IPS DF 6.9 (cell line): ENCODE data around the gene FMN2.
"Not testable (repeated sequence)": the region's sequence is repeated elsewhere in the genome, so short reads cannot be mapped to it uniquely, and the experiment has no call there.

Source experiments
- DNase-seq: peaks from one replicate; pipeline ENCODE4 v3.0.0-alpha.2; 2013; ENCODE audit warnings: low read depth, low spot score
- H3K27ac ChIP-seq: one replicate; pipeline ENCODE4 v1.5.1; 2013; ENCODE audit warnings: low read length, control low read depth
- H3K27me3 ChIP-seq: 2 replicates; pipeline ENCODE4 v1.6.1; 2013; ENCODE audit warnings: mild to moderate bottlenecking, low read length; ENCODE audit not compliant: control insufficient read depth, insufficient read depth
- H3K36me3 ChIP-seq: 2 replicates; pipeline ENCODE4 v1.6.1; 2013; ENCODE audit warnings: low read length; ENCODE audit not compliant: control insufficient read depth, insufficient read depth
- H3K4me1 ChIP-seq: 2 replicates; pipeline ENCODE4 v1.6.1; 2013; ENCODE audit warnings: low read length; ENCODE audit not compliant: control insufficient read depth, insufficient read depth
- H3K4me3 ChIP-seq: 2 replicates; pipeline ENCODE4 v1.5.1; 2013; ENCODE audit warnings: mild to moderate bottlenecking, low read length
- H3K9me3 ChIP-seq: 2 replicates; pipeline ENCODE4 v1.6.1; 2013; ENCODE audit warnings: low read length, inconsistent platforms; ENCODE audit not compliant: control insufficient read depth, insufficient read depth
- WGBS: extraction: QIAGEN DNeasy Blood & Tissue Kit; methylation state at CpG from one replicate; pipeline ENCODE4 v1.1.7; 2013; ENCODE audit warnings: mixed read lengths, missing lambda C conversion rate; ENCODE audit not compliant: insufficient read length, insufficient coverage; 5-methylcytosine and 5-hydroxymethylcytosine counted together

Gene FMN2

DNA sequence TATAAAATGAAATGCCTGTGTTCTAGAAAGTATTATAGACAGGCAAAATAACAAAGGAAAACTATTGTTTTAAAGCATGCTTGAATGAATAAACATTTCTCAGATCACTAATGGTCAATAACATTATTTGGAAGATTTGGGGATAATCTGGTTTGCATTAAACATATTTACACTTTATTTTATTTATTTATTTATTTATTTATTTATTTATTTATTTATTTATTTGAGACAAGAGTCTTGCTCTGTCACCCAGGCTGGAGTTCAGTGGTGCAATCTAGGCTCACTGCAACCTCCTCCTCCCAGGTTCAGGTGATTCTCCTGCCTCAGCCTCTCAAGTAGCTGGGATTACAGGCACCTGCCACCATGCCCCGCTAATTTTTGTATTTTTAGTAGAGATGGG is 236.7 kb downstream of the FMN2 start:
- DNase-seq, H3K4me3 ChIP-seq, H3K9me3 ChIP-seq, H3K27me3 ChIP-seq, H3K36me3 ChIP-seq, H3K4me1 ChIP-seq, H3K27ac ChIP-seq: not testable (repeated sequence)
- no CpG with 5 or more reads among the region's 1 CpG for WGBS

DNA sequence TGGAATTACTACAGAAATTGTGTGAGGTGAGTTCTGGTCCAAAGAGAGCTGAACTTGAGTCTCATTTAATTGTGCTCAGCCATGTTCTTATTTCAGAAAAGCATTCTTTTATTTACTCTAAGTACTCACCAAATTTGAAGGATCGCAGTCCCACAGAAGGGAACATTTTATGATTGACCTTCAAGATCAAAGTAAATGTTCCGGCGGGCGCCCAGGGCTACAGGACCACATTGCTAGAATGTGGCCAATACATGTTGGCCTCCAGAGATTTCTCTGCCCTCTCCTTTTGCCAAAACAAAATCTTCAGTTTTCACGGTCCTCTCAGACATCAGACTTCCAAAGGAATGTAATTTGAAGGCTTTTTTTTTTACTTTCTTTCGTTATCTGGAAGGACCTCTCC is 237.8 kb downstream of the FMN2 start:
- Histone ChIP-seq H3K4me1 (no peaks in the 10 kb centered on the region), H3K9me3 (no peaks in the 10 kb centered on the region), H3K4me3 (no peak overlapping the region), H3K36me3 (no peaks in the 10 kb centered on the region), H3K27ac (no peak overlapping the region), H3K27me3 (no peaks in the 10 kb centered on the region)
- WGBS = no CpG with 5 or more reads among the region's 6 CpGs
- no peak for DNase-seq

DNA sequence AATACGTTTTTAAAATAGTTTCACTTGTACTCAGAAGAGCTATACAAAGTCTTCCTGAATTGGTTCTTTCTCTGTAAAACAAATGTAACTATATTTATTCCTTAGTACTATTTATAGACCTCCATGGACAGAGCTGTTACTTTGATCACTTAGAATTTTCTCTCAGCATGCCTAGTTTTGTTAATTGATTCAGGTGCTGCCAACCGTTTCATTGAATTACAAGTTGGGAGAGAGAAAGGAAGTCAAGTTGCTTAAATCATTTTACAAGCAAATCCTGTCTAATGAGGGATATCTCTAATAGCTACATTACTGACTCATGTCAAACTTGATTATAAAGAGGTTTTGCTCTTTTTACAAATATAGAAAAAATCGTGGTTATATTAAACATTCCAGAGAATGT is 241.0 kb downstream of the FMN2 start:
- Histone ChIP-seq H3K27ac (no peak overlapping the region), H3K4me1 (no peaks in the 10 kb centered on the region), H3K36me3 (no peaks in the 10 kb centered on the region), H3K9me3 (no peaks in the 10 kb centered on the region), H3K27me3 (no peaks in the 10 kb centered on the region), H3K4me3 (no peak overlapping the region)
- no peak for DNase-seq
- WGBS = no CpG with 5 or more reads among the region's 3 CpGs

DNA sequence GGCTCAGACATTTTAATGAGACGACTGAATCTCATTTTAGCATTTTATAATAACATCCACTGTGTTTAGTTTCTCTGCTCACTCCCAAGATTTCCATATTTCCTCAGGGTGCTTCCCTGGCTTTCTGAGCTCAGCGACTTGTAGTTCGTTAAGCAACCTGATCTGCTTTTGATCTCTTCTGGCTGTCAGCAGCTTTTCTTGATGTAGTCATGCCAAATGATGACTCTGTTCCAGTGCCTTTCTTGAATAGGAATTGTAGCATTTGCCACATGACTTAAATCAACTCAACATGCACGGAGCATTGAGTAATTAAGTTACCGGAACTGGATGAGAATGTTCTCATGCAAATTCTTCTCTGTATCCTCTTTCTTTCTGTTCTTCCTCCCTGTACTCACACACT is 246.1 kb downstream of the FMN2 start:
- no peaks in the 10 kb centered on the region for H3K36me3 ChIP-seq
- no peaks in the 10 kb centered on the region for H3K4me1 ChIP-seq
- H3K9me3 ChIP-seq = no peaks in the 10 kb centered on the region
- H3K4me3 ChIP-seq = no peak overlapping the region
- WGBS = no CpG with 5 or more reads among the region's 5 CpGs
- no peak for DNase-seq
- H3K27ac ChIP-seq = no peak overlapping the region
- H3K27me3 ChIP-seq = no peaks in the 10 kb centered on the region

DNA sequence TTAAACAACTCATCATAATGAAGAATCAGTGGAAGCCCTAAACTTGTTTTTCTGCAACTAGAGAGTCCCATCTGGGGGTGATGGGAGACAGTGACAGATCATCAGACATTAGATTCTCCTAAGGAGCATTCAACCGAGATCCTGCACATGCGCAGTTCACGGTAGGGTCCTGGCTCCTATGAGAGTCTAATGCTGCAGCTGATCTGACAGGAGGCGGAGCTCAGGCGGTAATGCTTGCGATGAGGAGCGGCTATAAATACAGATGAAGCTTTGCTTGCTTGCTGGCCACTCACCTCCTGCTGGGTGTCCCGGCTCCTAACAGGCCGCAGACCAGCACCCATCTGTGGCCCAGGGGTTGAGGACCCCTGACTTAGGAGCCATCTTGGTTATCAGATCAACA is 247.2 kb downstream of the FMN2 start:
- WGBS = no CpG with 5 or more reads among the region's 9 CpGs
- no peak for DNase-seq
- no peaks in the 10 kb centered on the region for H3K4me1 ChIP-seq
- H3K9me3 ChIP-seq = no peaks in the 10 kb centered on the region
- no peak overlapping the region for H3K4me3 ChIP-seq
- H3K36me3 ChIP-seq = no peaks in the 10 kb centered on the region
- H3K27ac ChIP-seq = no peak overlapping the region
- no peaks in the 10 kb centered on the region for H3K27me3 ChIP-seq

DNA sequence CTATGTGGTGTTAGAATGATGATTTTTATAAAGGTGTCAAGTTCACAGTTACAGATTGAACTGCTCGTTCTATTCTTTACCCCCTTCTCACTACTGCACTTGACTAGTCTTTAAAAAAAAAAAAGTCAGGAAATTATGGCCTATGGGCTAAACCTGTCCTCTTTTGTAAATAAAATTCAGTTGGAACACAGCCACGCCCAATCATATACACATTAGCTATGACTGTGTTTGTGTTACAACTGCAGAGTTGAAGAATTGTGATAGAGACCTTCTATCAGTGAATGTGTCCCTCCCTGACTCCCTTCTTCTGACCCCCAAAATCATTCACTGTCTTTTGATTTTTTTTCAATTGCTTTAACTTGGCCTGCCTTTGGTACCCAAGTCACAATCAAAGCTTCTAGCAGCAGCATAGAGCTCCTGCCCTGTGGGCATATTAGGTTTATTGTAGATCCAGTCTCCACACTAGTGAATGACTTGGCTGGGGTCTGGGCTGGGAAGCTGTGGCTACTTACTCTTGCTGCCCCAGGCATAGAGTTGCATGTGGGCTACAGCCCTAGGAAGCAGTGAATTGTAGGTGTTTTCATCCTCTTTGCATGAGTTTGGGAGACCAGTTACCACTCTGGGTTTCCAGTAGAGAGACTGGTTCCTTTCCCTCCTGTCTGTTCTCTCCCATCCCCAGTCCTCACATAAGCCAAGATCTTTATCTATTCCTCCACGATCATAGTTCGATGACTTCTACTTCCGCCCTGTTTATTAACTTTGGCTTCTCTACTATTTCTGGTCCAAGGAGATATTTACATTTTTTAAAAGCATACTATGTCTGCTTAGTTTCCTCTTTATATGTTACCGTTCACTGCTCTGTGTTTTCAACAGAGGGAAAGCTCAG is 249.9 kb downstream of the FMN2 start:
- Histone ChIP-seq H3K36me3 (no peaks in the 10 kb centered on the region), H3K27ac (no peak overlapping the region), H3K4me1 (no peaks in the 10 kb centered on the region), H3K9me3 (no peaks in the 10 kb centered on the region), H3K4me3 (no peak overlapping the region), H3K27me3 (no peaks in the 10 kb centered on the region)
- WGBS = no CpG with 5 or more reads among the region's 6 CpGs
- DNase-seq = no peak

DNA sequence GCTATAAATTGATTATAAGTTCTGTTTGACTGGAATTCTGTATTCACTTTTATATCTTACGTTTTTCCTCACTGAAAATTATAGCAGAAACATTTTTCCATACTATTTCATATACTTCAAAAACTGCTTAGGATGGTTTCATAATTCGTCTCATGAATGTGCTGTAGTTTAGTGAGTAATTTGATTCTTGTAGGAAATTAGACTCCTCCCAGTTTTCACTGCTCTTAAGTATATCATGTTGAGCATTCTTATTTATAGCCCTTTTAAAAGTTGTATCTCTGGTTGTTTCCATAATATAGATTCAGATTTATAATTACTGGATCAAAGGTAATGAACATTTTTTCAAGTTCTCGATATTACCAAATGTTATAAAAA is 250.6 kb downstream of the FMN2 start:
- no CpG with 5 or more reads among the region's 3 CpGs for WGBS
- DNase-seq = no peak
- Histone ChIP-seq H3K36me3 (no peaks in the 10 kb centered on the region), H3K27ac (no peak overlapping the region), H3K4me3 (no peak overlapping the region), H3K9me3 (no peaks in the 10 kb centered on the region), H3K4me1 (no peaks in the 10 kb centered on the region), H3K27me3 (no peaks in the 10 kb centered on the region)

DNA sequence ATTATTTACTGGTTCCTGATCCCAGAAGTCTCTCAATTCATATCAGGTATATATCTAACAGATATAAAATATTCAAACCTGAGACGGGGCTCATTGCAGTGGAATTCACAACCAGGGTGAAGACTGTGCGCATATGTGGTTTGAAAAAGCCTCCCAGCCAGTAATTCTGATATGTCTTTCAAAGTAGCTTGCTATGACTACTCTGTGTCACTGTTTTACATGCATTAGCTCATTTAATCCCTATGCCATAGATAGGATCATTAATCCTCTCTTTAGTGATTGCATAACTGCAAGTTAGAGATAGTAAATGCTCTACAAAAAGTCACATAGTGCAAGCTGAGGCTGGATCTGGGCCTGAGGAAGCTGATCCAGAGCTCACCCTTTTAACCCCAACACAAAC is 251.4 kb downstream of the FMN2 start:
- no peak for DNase-seq
- no peaks in the 10 kb centered on the region for H3K36me3 ChIP-seq
- H3K4me1 ChIP-seq = no peaks in the 10 kb centered on the region
- WGBS = no CpG with 5 or more reads among the region's 2 CpGs
- no peak overlapping the region for H3K4me3 ChIP-seq
- no peak overlapping the region for H3K27ac ChIP-seq
- H3K27me3 ChIP-seq = no peaks in the 10 kb centered on the region
- no peaks in the 10 kb centered on the region for H3K9me3 ChIP-seq

DNA sequence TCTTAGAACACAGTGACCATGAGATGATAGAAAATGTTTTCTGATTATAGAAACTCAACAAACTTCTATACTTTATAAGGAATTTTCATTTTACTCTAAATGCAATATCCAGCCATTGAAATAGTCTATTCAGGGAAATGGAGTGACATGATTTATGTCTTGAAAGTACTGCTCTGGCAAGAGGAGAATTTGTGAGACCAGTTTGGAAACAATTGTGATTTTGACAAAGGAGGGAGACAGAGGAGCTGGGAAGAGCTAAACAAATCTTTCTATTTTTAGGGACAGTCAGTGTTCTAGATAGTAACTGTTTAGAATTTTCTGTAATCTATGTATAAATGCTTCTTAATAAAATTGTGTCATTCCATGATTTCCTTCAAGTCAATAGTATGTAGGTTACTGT is 252.3 kb downstream of the FMN2 start:
- Histone ChIP-seq H3K27ac (no peak overlapping the region), H3K27me3 (no peaks in the 10 kb centered on the region), H3K36me3 (no peaks in the 10 kb centered on the region), H3K4me1 (no peaks in the 10 kb centered on the region), H3K4me3 (no peak overlapping the region), H3K9me3 (no peaks in the 10 kb centered on the region)
- no peak for DNase-seq

DNA sequence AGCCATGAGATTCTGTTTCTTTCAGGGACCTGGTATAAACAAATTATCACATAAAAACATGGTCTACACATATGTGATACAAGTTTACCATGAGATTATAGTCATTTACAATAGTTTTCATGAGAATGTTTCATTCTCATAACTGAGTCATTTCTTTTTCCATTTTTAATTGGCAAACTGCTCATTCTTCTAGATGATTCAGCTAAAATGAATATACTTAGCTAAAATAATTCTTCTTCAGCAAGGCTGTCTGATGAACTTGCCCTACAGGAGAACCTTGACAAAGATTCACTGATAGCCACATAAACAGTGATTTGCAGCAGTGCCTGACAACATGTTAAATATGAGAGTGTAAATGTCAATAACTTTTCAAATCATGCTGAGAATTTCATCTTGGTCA is 253.2 kb downstream of the FMN2 start:
- H3K27me3 ChIP-seq = no peaks in the 10 kb centered on the region

DNA sequence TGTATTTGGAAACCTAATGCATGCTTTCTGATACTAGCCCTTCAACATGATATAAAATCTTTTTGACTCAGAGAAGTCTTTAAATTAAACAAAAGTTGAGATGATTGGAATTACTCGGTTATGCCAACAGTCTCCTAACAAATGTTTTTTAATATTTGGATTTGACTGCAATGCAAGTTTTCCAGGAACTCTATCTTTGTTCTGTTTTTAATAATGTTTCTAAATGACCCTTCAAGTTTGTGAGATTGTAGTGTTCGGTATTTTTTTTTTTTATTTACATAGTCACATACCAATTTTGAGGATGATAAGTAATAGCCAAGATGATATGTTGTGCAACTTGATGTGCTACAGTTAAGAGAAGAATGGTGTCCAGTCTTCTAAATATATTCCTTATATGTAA is 258.0 kb downstream of the FMN2 start:
- WGBS = no CpG with 5 or more reads among the region's 2 CpGs
- Histone ChIP-seq H3K4me1 (no peaks in the 10 kb centered on the region), H3K36me3 (no peaks in the 10 kb centered on the region)

More for the DNA sequence above, 253.2 kb downstream of the FMN2 start:
- Histone ChIP-seq H3K36me3 (no peaks in the 10 kb centered on the region), H3K9me3 (no peaks in the 10 kb centered on the region), H3K4me3 (no peak overlapping the region), H3K4me1 (no peaks in the 10 kb centered on the region), H3K27ac (no peak overlapping the region)
- no peak for DNase-seq

More for the DNA sequence above, 258.0 kb downstream of the FMN2 start:
- Histone ChIP-seq H3K4me3 (no peak overlapping the region), H3K27ac (no peak overlapping the region), H3K9me3 (no peaks in the 10 kb centered on the region), H3K27me3 (no peaks in the 10 kb centered on the region)
- no peak for DNase-seq
